G401 (cell line): ENCODE results near the gene CCDC74A. TPM values are rescaled to one million over a fixed set of nuclear protein-coding genes. Genes with fewer than 3 reads are reported as not detected.
"Not testable (repeated sequence)": the region's sequence is repeated elsewhere in the genome, so short reads cannot be mapped to it uniquely, and the experiment has no call there.

Experiments
- DNase-seq: peaks from one replicate; pipeline ENCODE4 v3.0.0-alpha.2; 2015; ENCODE audit warnings: low spot score
- in situ Hi-C: cut with HindIII; loops from 2 replicates; pipeline ENCODE4 v1.10.0; 2016; ENCODE audit warnings: low sequenced_read_pairs, mixed read lengths
- total RNA-seq: library from RNA; depleted of rRNA; stranded (reverse); fragments of >200 nt; shearing (Covaris generic); gene quantifications from 2 replicates; pipeline ENCODE4 v1.2.3, GENCODE V29; 2014

The CCDC74A gene
- total RNA-seq, 1 experiment from 2014 or later = 63.4 TPM

DNA sequence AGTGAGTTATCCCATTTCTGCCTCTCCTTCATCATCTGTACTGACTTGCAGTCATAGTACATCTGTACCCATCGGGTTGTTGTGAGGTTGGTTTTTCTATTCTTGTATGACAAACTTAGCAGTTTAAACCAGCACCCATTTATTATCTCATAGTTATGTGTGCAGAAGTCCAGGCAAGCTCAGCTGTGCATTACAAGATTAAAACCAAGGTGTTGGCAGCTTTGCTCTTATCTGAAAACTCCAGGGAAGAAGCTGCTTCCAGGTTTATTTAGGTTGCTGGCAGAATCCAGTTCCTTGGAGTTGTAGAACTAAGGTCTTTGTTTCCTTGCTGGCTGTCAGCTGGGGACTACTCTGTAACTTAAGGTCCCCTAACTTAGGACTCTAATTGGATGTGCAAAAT is 32.2 kb upstream of the CCDC74A start:
- in situ Hi-C loops, DNase-seq: not testable (repeated sequence)

- DNase-seq, in situ Hi-C loops: not testable (repeated sequence)
Observed at GRCh38 chr2:131498321-131498973, 29.2 kb upstream of the CCDC74A start.

GRCh38 chr2:131503587-131503986 is 24.1 kb upstream of the CCDC74A start:
- DNase-seq, in situ Hi-C loops: not testable (repeated sequence)

DNA sequence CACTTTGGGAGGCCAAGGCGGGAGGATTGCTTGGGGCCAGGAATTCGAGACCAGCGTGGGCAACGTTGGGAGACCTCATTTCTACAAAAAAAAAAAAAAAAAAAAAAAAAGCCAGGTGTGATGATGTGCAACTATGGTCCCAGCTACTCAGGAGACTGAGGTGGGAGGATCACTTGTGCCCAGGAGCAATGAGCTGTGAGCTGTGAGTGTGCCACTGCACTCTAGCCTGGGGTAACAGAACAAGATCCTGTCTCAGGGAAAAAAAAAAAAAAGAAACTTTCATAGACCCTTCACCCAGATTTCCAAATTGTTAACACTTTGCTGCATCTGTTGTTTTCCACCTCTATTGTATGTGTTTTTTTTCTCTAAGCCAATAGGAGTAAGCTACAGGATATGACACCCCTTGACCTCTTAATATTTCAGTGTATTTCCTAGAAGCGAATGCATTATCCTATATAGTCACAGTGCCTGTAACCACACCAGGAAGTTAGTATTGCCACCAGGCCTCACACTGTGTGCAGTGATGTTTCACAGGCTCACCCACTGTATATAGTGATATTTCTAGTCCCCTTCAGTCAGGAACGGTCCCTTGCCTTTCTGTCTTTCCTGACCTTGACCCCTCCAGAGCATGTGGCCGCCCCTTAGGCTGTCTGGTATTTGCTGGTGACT is 23.5 kb upstream of the CCDC74A start:
- in situ Hi-C loops, DNase-seq: not testable (repeated sequence)

- no peak for DNase-seq
- in situ Hi-C loops = no loop called here
Observed at GRCh38 chr2:131509615-131510014, 18.1 kb upstream of the CCDC74A start.

GRCh38 chr2:131511291-131511968 is 16.3 kb upstream of the CCDC74A start:
- in situ Hi-C loops, DNase-seq: not testable (repeated sequence)

GRCh38 chr2:131511969-131512870 is 15.5 kb upstream of the CCDC74A start:
- DNase-seq, in situ Hi-C loops: not testable (repeated sequence)

- DNase-seq, in situ Hi-C loops: not testable (repeated sequence)
Observed at GRCh38 chr2:131514408-131515166, 13.1 kb upstream of the CCDC74A start.

DNA sequence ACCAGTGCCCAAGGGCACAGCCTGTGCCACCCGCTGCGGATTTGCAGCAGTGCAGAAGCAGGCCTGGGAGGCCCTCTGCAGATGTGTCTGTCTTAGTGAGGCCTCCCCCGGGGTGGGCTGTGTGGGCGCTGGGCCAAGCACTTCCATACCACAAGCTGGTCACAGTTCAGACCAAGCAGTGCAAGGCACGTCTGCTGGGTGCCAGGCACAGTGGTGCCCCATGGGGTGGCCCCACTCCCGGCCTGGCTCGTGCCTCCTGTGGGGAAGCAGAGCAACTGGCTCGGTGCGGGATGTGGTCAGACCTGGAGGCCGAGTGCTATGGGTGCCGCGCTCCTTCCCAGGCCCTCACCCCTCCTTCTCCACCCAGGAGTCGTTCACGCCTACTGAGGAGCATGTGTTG is 12.5 kb upstream of the CCDC74A start:
- not testable (repeated sequence) for DNase-seq

GRCh38 chr2:131516011-131516410 is 11.7 kb upstream of the CCDC74A start:
- in situ Hi-C loops = no loop called here
- DNase-seq = no peak

More for the DNA sequence above, 12.5 kb upstream of the CCDC74A start:
- in situ Hi-C loops = not testable (repeated sequence)

DNA sequence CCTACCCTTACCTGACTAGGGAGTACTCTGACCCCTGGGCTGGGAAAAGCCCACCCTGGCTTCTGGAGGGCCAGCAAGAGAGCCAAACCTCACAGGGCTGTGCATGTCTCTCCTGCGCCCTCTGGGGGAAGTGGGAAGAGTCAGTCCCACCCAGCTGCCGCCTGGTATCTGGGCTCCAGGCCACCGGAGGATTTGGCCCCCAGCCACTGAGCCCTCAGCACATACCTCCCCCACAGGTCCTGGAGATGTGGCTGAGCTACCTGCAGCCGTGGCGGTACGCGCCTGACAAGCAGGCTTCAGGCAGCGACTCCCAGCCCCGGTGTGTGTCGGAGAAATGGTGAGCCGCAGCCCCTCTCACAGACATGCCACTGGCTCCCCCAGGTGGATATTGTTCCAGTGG is 11.1 kb upstream of the CCDC74A start:
- in situ Hi-C loops = not testable (repeated sequence)

DNA sequence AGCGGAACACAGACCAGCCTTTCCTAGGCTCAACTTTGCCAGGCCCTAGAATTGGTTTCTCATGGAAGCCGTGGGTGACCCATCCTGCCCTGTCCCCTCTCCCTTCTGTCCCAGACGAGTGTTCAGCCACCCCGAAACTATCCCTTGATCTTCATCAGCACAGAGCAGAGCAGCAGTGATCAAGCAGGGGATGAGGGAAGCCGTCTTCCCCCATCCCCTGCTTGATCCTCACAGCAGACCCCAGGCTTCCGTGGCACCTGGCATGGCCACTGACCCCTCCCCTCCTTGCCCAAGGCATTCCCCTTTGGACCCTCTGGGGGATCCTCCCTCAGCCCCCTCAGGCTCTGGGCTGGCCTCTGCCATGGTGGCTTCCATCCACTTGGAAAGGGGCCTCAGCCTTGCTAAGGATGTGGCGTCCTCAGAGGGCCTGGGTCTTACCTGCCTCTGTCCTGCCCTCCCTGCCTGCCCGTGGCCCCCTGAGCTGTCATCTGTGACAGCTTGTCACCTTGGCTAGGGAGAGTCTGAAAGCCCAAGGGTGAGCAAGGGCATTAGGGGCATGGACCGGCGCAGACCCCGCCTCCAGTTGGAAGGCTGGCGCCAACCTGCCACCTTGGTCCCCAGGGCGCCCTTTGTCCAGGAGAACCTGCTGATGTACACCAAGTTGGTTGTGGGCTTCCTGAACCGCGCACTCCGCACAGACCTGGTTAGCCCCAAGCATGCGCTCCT is 10.4 kb upstream of the CCDC74A start:
- no peak for DNase-seq
- in situ Hi-C loops = no loop called here

More for the DNA sequence above, 11.1 kb upstream of the CCDC74A start:
- peak; percentile 14 for DNase-seq

DNA sequence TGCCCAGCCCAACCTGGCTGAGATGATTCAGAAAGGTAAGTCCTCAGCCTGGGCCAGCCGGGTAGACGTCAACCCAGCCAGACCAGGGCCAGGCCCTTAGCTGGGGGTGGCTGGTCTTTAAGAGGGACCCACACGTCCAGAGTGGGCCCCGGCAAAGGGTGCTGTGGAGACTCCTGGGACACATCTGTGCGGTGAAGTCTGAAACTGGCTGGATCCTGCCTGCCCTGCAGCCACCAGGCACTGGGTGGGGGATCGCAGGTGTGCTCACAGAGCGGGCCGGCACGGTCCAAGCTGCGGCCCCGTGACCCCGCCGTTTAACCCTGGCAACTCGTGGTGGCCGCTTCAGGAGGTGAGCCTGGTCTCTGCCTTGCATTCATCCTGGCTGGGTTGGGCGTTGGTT is 9.8 kb upstream of the CCDC74A start:
- DNase-seq, in situ Hi-C loops: not testable (repeated sequence)

DNA sequence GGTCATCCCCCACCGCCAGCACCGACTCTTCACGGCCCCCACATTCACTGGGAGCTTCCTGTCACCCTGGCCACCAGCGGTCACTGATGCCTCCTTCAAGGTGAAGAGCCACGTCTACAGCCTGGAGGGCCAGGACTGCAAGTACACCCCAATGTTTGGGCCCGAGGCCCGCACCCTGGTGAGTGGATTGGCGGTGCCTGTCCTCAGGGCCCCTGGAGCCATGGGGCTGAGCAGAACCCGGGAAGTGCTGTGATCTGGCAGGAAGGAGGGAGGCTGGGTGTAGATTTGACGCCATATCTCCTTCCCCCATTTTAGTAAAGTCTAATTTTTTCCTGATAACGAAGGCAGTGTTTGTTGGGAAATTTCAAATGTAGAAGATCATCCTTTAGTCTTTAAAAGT is 9.2 kb upstream of the CCDC74A start:
- in situ Hi-C loops, DNase-seq: not testable (repeated sequence)

GRCh38 chr2:131519466-131519865 is 8.2 kb upstream of the CCDC74A start:
- peak; percentile 4 for DNase-seq
- in situ Hi-C loops = no loop called here

- DNase-seq = peak; percentile 42
- in situ Hi-C loops = not testable (repeated sequence)
Observed at GRCh38 chr2:131519871-131520470, 7.7 kb upstream of the CCDC74A start.

DNA sequence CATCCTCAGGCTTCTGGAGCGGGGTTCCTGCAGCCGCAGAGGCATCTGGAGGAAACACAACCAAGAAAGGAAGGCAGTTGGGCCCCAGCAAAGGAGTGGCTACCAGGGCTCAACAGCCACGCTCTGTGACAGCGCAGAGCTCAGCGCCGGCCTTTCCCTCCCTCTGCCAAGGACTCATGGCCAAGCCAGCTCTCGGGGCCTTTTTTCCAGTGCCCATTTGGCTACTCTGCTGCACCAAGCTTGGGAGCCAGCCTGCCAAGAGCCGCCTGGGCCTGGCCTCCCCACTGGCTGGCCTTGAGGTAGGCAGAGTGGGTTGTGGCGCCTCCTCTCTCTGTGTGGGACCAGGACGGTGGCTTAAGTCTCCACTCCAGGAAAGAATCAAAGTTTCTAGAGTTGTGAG is 7.2 kb upstream of the CCDC74A start:
- DNase-seq = peak; percentile 48
- in situ Hi-C loops = no loop called here
